ENCODE results near the gene TRPM1. TPM values are rescaled to one million over a fixed set of nuclear protein-coding genes. Genes with fewer than 3 reads are reported as not detected.
"Not testable (repeated sequence)": the region's sequence is repeated elsewhere in the genome, so short reads cannot be mapped to it uniquely, and the experiment has no call there.

TRPM1 gene
- total RNA-seq, 1 donor from 2014 or later: not detected

DNA sequence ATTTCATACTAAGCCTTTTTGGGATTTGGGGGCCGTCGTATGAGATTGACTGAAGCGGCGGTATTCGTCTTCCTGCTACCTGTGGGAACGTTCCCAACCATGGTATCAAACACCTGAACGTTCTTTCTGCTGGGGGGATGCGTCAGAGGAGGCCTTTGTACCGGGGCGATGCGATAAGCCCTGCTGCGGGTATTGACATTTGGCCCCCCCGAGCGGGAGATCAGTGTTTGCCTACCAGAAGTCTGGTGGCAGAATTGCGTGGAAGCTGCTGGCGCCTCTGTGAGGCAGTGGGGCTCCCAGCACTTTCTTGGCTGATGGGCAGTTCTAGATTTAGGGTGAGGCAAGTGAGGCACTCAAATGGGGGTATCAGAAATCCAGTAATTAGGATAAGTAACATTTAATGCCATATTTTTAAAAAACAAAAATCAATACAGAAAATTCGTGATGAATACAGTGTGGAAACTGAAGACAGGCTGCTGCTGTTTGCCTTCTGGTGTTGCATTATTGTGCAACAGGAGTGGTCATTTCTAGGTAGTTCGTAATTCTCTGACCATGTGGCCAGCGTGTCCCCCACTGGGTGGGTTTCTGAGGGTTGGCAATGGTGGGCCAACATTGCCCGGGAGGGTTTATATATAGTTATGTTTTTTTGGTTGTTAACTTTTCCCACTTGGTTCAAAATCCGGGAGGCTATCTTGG, 12.7 kb downstream of the TRPM1 start:
- ATAC-seq (no peak), DNase-seq (ENCODE audit: low spot score) (no peak)
- intact Hi-C loops (cut with DNase I): no loop called here

DNA sequence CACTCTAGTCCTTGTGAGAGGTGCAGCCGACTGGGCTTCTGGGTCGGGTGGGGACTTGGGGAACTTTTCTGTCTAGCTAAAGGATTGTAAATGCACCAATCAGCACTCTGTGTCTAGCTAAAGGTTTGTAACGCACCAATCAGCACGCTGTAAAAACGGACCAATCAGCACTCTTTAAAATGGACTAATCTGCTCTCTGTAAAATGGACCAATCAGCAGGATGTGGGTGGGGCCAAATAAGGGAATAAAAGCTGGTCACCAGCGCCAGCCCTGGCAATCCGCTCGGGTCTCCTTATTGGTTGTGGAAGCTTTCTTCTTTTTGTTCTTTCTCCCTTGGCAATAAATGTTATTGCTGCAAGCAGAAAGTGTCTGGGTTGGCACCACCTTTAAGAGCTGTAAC, 13.5 kb downstream of the TRPM1 start:
- intact Hi-C loops (cut with DNase I); ATAC-seq; DNase-seq (ENCODE audit: low spot score): not testable (repeated sequence)

DNA sequence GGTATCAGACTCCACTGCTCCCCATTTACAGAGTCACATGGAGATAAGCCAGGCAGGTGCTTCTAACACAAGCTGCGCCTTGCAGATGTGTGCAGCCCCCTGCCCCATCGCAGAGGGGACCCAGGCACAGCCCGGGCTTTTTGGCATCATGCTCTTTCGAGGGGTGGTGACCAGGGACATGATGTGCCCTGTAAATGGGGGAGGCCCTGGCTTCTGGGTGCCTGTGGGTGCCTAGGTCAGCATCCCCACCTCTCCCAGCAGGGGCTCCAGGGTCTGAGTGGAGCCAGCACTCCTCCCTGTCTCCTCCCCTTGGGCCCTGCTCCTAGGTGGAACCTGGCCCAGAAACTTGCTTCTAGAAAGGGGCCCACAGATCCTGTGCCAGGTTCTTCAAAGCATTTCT, 15.2 kb downstream of the TRPM1 start:
- no peak for ATAC-seq
- DNase-seq (ENCODE audit: low spot score): no peak
- intact Hi-C loops (cut with DNase I): no loop called here

DNA sequence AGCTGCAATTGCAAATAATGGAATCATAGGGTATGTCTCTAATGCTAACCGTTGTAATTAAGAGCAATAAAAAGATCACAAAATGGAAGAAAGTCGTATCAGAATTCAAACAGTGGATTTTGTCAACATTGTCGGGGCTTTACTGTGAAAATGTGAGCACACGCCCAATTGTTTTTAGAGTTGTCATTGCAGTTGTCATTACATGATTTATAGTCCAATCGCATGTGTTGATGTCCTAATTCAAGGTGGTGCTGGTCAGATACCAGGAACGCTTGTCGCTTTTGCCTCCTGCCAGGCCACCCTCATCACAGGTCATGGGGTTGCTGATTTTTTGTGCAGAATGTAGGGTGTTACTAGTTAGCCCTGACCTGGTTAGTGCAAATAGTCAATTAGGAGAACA, 16.2 kb downstream of the TRPM1 start:
- ATAC-seq: no peak

DNA sequence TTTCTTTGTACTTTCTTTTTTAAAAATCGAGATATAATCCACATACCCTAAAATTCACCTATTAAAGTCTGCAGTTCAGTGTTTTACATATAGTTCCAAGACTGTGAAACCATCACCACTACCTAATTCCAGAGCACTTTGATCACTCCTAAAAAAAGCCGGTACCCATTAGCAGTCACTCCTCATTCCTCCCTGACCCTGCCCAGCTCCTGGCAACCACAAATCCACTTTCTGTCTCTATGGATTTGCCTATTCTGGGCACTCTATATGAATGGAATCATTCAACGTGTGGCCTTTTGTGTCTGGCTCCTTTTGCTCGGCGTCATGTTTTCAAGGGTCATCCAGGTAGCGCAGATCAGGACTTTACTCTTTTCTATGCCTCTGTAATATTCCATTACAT, 17.3 kb downstream of the TRPM1 start:
- intact Hi-C loops (cut with DNase I): no loop called here
- DNase-seq (ENCODE audit: low spot score) (no peak), ATAC-seq (no peak)

More for the DNA sequence above, 16.2 kb downstream of the TRPM1 start:
- intact Hi-C loops (cut with DNase I): no loop called here
- DNase-seq (ENCODE audit: low spot score): no peak

DNA sequence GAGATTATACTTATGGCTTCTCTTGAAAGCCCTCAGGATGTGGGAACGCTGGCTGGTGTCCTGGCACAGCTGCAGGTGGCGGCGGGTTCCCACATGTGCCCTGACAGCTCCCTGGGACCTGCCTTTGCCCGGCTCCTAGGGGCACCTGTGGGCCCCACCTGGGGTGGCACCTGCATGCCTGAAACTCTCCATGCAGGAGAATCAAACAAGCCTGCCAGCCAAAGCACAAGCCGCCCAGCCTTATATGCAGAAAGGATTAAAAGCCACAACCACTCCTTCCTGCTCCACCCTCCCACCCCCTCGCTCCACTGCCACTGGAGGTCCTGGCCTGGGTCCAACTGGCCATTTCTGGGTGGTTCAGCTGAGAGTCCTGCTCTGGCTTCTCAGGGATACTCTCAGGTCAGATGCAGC, 18.1 kb downstream of the TRPM1 start:
- intact Hi-C loops (cut with DNase I): no loop called here

DNA sequence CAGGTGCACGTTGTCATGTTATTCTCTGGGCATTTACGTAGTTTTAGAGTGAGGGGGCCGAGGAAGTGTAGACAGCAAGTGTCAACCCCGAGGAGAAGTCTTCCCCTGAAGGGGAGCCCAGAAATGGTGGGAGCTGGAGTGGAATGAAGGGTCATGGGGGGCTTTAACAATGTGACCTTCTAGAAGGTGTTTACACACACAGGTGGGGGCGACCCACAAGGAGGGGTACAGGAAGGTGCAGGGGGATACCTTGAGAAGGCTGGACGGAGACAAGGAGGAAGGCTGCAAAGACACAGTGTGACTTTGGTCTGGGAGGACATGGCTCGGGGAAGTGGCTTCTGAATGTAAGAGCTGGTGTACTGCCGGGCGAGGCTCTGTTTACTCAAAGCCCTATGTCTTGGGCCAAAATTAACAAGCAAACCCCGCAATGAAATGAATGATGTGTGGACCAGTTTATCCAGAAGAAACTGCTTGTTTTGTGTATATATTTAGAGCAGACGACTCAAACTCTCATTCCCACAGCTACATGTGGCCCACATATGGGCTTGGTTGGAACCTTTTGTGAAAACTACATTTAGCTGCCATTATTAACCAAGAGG, 18.7 kb downstream of the TRPM1 start:
- intact Hi-C loops (cut with DNase I): no loop called here
- no peak for DNase-seq (ENCODE audit: low spot score)
- no peak for ATAC-seq

More for the DNA sequence above, 18.1 kb downstream of the TRPM1 start:
- DNase-seq (ENCODE audit: low spot score) (no peak), ATAC-seq (no peak)

DNA sequence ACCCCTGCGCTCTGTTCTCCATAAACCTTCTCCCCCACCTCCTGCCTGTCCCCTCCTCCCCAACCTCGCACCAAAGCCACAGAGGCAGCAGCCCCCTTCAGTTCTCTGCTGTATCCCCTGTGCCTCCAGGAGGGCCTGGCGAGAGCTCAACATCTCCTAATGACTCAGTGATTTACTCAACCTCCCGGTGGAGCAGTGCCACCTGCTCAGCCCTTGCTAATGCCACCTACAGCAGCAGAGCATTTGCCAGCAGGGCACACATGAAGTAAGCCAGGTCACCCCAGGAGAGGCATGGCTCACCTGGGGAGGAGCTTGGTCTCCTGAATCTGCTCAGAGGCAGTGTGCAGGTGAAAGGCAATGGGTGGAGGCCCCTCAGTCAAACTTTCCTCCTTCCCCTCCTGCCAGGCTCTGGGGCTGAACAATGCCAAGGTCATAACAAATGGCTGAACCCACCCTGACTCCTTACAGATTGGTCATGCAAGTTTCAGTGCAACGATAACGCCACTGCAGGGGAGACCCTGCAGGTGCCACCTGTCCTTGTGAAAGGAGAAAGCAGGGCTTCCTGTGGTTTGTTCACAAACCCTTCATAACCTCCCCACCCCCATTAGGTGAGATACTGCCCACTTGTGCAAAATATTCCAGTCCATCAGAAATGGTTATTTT, 19.8 kb downstream of the TRPM1 start:
- DNase-seq (ENCODE audit: low spot score): no peak
- no peak for ATAC-seq
- intact Hi-C loops (cut with DNase I): no loop called here

DNA sequence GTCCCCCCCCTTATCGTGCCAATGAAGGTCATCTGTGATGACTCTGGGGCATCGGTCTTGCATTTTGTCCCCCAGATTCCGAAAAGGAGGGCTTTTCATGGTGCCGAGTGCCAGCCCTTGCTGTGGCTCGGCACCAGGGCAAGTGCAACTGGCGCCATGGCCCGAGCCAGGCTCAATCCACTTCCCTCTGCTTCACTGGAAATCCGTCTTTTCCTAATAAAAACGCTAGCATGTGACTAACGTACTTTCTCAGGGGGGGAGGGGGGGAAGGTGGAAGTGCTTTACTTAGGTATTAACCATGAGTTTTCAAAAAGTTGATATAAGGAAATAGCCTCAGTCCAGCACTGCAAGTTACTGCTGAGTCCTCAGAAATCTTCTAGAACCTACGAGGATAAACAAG, 20.5 kb downstream of the TRPM1 start:
- DNase-seq (ENCODE audit: low spot score) (no peak), ATAC-seq (peak; percentile 32)
- intact Hi-C loops (cut with DNase I): no loop called here

DNA sequence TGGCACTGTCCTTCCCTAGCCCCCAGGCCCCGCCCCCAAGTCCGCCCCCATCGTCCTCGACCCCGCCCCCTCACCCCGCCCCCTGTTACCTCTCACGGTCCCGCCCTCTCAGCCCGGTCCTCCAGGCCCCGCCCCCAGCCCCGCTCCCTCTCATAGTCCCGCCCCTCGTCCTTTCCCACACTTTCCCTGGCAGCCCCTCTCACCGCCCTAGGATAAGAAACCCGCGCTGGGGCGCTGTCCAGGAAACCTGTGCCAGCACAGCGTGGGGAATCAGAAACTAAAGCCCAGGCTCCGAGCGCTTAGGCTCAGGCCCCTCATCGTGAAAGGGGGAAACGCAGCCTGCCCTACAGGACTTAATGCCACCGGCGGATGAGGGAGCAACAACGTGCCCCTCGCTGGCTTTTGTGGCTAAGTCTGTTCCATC, 20.9 kb downstream of the TRPM1 start:
- ATAC-seq: peak; percentile 92
- DNase-seq (ENCODE audit: low spot score): peak; percentile 74
- intact Hi-C loops (cut with DNase I): no loop called here

DNA sequence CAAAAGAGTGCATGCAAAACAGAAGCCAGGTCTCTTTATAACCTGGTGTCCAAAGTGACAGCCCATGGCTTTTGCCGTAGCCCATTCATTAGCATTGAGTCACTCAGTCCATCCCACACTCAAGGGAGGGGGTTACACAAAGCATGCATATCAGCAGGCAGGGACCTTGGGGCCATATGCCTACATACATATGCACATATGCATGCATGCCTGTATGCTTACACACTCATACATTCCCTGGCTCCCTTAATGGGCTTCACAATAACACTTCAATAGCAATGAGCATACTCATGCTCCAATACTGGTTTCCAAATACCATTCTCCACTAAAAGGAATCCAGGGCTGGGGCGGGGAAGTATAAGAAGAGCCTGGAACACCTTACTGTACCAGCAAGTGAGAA, 22.0 kb downstream of the TRPM1 start:
- ATAC-seq: no peak
- DNase-seq (ENCODE audit: low spot score): no peak
- intact Hi-C loops (cut with DNase I): no loop called here

DNA sequence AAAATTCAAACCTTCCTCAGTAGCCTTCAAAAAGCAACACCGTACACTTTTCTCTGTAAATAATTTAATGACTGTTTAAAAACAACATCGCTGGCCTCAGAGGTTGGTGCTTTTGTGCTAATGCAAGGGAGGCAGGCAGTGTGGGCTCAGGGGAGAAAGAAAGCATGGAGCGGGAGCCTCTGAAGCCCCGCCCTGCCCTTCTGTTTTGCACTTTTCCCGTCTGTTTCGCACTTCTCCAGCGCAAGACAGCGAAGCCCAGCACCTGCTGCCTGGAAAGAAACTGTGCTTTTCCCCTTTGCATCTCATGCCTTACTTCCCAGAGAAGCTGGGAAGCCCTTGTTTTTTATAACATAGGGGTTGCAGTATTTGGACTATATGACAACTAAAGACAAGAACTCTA, 23.1 kb downstream of the TRPM1 start:
- DNase-seq (ENCODE audit: low spot score) (no peak), ATAC-seq (no peak)
- intact Hi-C loops (cut with DNase I): no loop called here

DNA sequence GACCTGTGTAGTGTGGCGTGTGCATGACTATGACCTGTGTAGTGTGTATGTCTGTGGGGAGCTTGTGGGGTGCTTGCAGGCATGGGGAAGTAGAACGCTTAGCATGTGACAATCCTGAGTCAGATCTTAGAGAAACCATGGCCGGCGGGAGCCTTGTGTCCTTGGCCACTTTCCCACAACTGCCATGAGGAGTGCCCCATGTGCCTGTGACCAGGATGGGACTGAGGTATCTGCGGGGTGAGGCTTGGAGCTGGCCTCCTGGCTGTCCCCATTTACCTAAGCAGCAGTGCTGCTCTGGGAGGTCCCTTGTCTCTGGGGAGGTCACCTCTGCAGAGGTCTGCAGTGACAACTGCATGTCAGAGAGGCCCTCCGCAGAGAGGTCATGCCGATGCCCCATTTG, 23.6 kb downstream of the TRPM1 start:
- ATAC-seq (no peak), DNase-seq (ENCODE audit: low spot score) (no peak)
- intact Hi-C loops (cut with DNase I): no loop called here

DNA sequence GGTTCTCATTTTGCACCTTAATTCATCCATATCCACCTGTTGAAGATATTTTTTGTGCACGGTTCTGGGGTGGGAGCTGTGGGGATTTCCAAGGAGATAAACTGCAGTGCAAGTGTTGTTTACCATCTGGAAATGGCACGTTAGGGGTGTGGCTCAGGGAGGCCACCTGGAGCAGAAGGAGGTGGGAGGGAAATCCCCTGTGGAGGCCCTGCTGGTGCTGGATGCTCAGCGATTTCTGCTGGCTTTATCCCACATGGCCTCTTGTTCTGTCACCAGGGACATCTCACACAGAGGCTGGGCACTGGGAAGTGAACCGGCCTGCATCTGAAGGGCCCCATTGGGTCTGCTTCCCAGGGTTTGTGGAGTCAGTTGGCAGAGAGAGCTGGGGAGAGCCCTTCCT, 24.3 kb downstream of the TRPM1 start:
- intact Hi-C loops (cut with DNase I): no loop called here
- no peak for ATAC-seq

DNA sequence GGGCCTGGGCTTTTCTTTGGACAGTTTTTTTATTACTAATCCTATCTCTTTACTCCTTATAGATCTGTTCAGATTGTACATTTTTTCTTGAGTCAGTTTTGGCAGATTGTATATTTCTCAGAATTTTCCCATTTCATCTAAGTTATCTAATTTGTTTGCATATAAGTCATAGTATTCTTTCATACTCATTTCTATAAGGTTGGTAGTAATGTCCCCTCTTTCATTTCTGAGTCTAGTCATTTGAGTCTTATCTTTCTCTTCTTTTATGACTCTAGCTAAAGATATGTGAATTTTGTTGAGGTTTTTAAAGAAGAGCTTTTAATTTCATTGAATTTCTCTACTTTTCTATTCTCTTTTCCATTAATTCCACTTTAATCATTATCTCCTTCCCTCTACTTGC, 27.2 kb downstream of the TRPM1 start:
- intact Hi-C loops (cut with DNase I): no loop called here
- ATAC-seq: no peak
- no peak for DNase-seq (ENCODE audit: low spot score)

More for the DNA sequence above, 24.3 kb downstream of the TRPM1 start:
- no peak for DNase-seq (ENCODE audit: low spot score)

DNA sequence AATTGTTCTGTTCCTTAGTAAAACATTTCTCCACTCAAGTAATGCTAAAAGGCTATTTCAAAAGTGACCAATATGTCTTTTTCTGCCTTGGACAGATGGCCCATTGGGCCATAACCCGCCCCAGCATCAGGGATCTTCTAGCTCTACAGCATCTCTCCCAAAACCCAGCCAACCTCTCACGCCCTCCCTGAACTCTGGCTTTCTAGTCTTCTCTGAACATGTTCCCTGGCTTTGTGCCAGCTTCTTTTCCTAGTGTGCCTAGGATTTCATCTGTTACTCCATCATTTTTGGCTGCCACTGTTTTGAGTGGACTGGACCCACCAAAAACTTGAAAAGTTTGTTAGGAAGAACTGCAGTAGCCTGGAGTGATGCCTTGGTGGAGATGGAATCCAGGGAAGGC, 30.7 kb downstream of the TRPM1 start:
- intact Hi-C loops (cut with DNase I): no loop called here
- DNase-seq (ENCODE audit: low spot score): no peak
- ATAC-seq: peak; percentile 86

DNA sequence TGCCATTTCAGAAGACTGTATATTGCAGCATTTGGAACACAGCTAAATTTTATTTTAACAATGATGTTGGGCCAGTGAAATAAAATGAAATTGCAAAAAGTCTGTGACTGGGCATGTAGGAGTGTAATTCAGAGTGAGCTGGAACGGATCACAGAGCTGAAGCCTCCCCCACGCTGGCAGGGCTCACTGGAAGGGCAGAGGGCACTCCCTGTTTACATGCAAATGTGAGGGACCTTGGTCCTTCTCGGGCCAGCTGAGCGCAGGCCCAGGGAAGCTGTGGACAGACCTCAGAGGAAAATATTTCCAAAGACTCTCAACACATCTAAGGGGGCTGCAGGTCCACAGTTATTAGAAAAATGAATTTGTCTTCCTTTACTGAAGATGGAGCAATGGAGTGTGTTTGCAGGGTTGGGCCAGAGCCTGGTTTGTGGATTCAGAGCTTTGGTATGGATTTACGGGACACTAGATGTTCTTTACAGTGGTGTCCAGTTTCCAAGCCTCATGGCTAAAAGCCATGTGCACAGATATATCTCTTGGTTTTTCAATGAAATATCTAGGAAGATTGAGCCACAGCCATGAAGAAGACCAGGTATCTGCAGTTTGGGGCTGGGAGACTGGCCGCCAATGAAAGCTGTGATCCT, 32.0 kb downstream of the TRPM1 start:
- ATAC-seq (peak; percentile 82), DNase-seq (ENCODE audit: low spot score) (no peak)
- intact Hi-C loops (cut with DNase I): no loop called here

DNA sequence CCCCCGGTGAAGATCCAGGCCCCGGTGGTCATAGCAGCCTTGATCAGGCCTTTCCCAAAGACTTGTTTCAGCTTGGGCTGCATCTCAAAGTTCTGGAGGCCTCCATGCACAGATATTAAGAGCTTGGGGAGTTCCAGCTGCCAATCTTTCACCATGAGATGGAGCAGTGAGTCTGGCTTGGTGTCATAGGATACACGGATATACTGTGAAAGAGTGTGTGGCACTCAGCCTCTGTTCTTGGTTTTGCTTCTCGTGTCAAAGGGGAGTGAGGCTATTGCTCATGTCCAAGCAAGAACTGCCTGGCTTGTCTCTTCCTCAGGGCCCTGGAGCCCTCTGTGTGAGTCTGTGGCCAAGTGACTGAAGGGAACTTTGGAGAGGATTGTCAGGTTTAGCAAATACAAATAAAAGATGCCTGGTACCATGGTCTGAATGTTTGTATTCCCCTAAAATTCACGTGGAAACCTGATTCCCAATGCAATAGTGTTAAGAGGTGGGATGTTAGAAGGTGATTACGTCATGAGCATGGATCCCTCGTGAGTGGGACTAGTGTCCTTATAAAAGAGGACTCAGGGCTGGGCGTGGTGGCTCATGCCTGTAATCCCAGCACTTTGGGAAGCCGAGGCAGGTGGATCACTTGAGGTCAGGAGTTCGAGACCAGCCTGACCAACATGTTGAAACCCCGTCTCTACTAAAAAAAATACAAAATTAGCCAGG, 33.5 kb downstream of the TRPM1 start:
- DNase-seq (ENCODE audit: low spot score): no peak
- intact Hi-C loops (cut with DNase I): no loop called here
- peak; percentile 14 for ATAC-seq

DNA sequence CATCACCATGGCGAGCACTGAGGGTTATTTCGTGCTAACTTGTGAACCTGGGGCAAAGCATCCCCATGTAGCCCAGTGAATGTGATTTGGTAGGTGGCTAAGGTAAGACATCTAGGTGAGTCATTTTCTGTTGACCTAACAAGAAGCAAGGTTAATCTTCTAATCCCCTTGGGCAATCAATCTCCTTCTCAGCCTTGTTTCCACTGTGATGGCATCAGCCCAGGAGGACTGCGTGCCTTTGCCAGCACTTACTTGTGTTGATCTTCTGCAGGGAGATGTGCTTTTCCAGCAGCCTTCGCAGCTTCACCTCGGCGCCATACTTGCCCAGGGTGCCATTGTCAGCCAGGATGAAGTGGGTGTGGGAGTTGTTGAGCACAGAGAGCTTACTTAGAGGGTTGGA, 35.7 kb downstream of the TRPM1 start:
- intact Hi-C loops (cut with DNase I): no loop called here
- DNase-seq (ENCODE audit: low spot score) (no peak), ATAC-seq (no peak)

Measured in sciatic nerve (tissue), 2 donors.